HepG2 (cell line): ENCODE data around the gene JPT2. TPM values are rescaled to one million over a fixed set of nuclear protein-coding genes. Genes with fewer than 3 reads are reported as not detected.
A peak's percentile ranks its signal among the peaks of the same experiment; 100 is the strongest.

Experiments
- ATAC-seq: fragments of 200-7000 bp; cut with Tn5 transposase; 3 replicates; pipeline ENCODE4 v1.9.1; 2020; ENCODE audit warnings: mild to moderate bottlenecking, moderate library complexity
- BruUV-seq: library from RNA; stranded (reverse); fragments of 400-500 nt; replicated peaks from 2 replicates; lab custom pipeline; 2021; lab: Mats Ljungman, UMichigan
- CTCF ChIA-PET: fragments of 300-600 bp; formaldehyde crosslinking; extraction: SDS; loops from one replicate; lab custom pipeline; 2021; ENCODE audit warnings: low total read pairs, inconsistent platforms, low intra/inter-chr PET ratio; lab: Yijun Ruan, JAX
- POLR2A ChIA-PET: fragments of 350-600 bp; sonication (Branson Sonifier 250); formaldehyde crosslinking; loops from one replicate; lab custom pipeline; 2020; ENCODE audit warnings: antibody characterized with exemption, inconsistent platforms; lab: Yijun Ruan, JAX
- DNase-seq: peaks from one replicate; pipeline ENCODE4 v3.0.0-alpha.2; 2015; ENCODE audit warnings: low spot score
- FAIRE-seq: peaks from 3 replicates; lab custom pipeline; 2011; peaks lifted over from hg19 to GRCh38; lab: Jason Lieb, UNC
- H2AFZ ChIP-seq: one replicate; pipeline ENCODE4 v1.6.1; 2011; ENCODE audit warnings: low read length, inconsistent platforms
- H3K27ac ChIP-seq: fragments of 300-600 bp; 3 replicates; pipeline ENCODE4 v1.8.0; 2011; ENCODE audit warnings: mixed run types, mild to moderate bottlenecking, mixed read lengths, low read length, inconsistent platforms; ENCODE audit not compliant: insufficient read depth; ENCODE audit errors: extremely low read length
- H3K27me3 ChIP-seq, 2 experiments: fragments of 200-600 bp in 1 of 2; 2 replicates in 1 of 2; 3 replicates in 1 of 2; pipeline versions ENCODE4 v1.6.0 to v1.8.0; 2011; ENCODE audit warnings: low read length in 2 of 2, mild to moderate bottlenecking in 2 of 2, moderate library complexity in 2 of 2, inconsistent platforms in 1 of 2; ENCODE audit not compliant: insufficient read depth in 2 of 2, control insufficient read depth in 1 of 2
- H3K36me3 ChIP-seq, 2 experiments: fragments of 200-600 bp in 1 of 2; replicated peaks in 1 of 2; 2 replicates in 1 of 2; 3 replicates in 1 of 2; pipeline versions ENCODE4 v1.5.1 to v1.8.0; 2011; ENCODE audit warnings: low read length in 2 of 2, inconsistent platforms in 1 of 2; ENCODE audit not compliant: insufficient read depth in 2 of 2, control insufficient read depth in 1 of 2
- H3K4me1 ChIP-seq: 2 replicates; pipeline ENCODE4 v1.5.1; 2012; ENCODE audit warnings: low read length, inconsistent platforms; ENCODE audit not compliant: insufficient read depth
- H3K4me2 ChIP-seq: 2 replicates; pipeline ENCODE4 v1.6.0; 2011; ENCODE audit warnings: low read depth, low read length, inconsistent platforms
- H3K4me3 ChIP-seq, 3 experiments: fragments of 200-600 bp in 1 of 3; sonication (generic), shearing (Covaris generic) in 1 of 3; replicated peaks in 1 of 3; 2 replicates each; pipeline ENCODE4 v1.5.1; 2011 to 2016; ENCODE audit warnings: low read length in 3 of 3, inconsistent platforms in 2 of 3, low read depth in 2 of 3, mild to moderate bottlenecking in 2 of 3, control low read depth in 1 of 3, mixed read lengths in 1 of 3; ENCODE audit not compliant: insufficient read depth in 1 of 3
- H3K79me2 ChIP-seq: one replicate; pipeline ENCODE4 v1.6.1; 2011; ENCODE audit warnings: low read length, inconsistent platforms; ENCODE audit not compliant: insufficient read depth
- H3K9ac ChIP-seq: 2 replicates; pipeline ENCODE4 v1.6.0; 2011; ENCODE audit warnings: mild to moderate bottlenecking, low read depth, low read length, inconsistent platforms; ENCODE audit not compliant: insufficient read depth
- H3K9me3 ChIP-seq: 2 replicates; pipeline ENCODE4 v1.5.1; 2012; ENCODE audit warnings: mild to moderate bottlenecking, low read length
- H4K20me1 ChIP-seq: 2 replicates; pipeline ENCODE4 v1.6.0; 2011; ENCODE audit warnings: inconsistent platforms, mild to moderate bottlenecking, low read length, moderate library complexity; ENCODE audit not compliant: insufficient read depth
- ATAD3A ChIP-seq: sonication (generic); formaldehyde crosslinking; IDR thresholded peaks from 2 replicates; pipeline ENCODE4 v1.4.0; 2020; ENCODE audit warnings: missing genetic modification reagents
- DR1 ChIP-seq: sonication (generic); formaldehyde crosslinking; IDR thresholded peaks from 2 replicates; pipeline ENCODE4 v1.8.0; 2021; ENCODE audit warnings: mild to moderate bottlenecking, missing genetic modification reagents, inconsistent platforms
- ESRRA ChIP-seq: sonication (generic); formaldehyde crosslinking; IDR thresholded peaks from 2 replicates; pipeline ENCODE4 v1.5.1; 2020; ENCODE audit warnings: mild to moderate bottlenecking, low read depth, missing genetic modification reagents
- KAT7 ChIP-seq: IDR thresholded peaks from 2 replicates; pipeline ENCODE4 v1.6.1; 2018; ENCODE audit warnings: borderline replicate concordance, missing compliant biosample characterization
- LCORL ChIP-seq, 2 experiments: fragments of 450-650 bp in 1 of 2; sonication (generic) in 1 of 2; formaldehyde crosslinking in 1 of 2; IDR thresholded peaks; 2 replicates each; pipeline versions ENCODE4 v1.5.0 to v1.6.1; 2017 to 2020; ENCODE audit warnings: antibody characterized with exemption in 1 of 2, missing genetic modification reagents in 1 of 2
- MAFF ChIP-seq: IDR thresholded peaks from 2 replicates; pipeline ENCODE4 v1.6.1; 2011; ENCODE audit warnings: low read depth, low read length, improper control_type of control experiment
- MAFK ChIP-seq, 2 experiments: IDR thresholded peaks in 1 of 2; conservative IDR thresholded peaks in 1 of 2; 2 replicates each; pipeline ENCODE4 v1.6.1; 2011; ENCODE audit warnings: improper control_type of control experiment in 2 of 2, low read length in 2 of 2
- MEIS2 ChIP-seq: sonication (generic); formaldehyde crosslinking; IDR thresholded peaks from 2 replicates; pipeline ENCODE4 v1.9.0; 2021; ENCODE audit warnings: mild to moderate bottlenecking, missing genetic modification reagents
- MXD3 ChIP-seq: IDR thresholded peaks from 2 replicates; pipeline ENCODE4 v1.6.1; 2016; ENCODE audit warnings: mild to moderate bottlenecking, missing biosample characterization, missing genetic modification reagents
- MYNN ChIP-seq: sonication (generic); formaldehyde crosslinking; IDR thresholded peaks from 2 replicates; pipeline ENCODE4 v1.4.0; 2020; ENCODE audit warnings: mild to moderate bottlenecking, low read depth, missing genetic modification reagents
- NFE2L2 ChIP-seq: fragments of 150-350 bp; IDR thresholded peaks from 2 replicates; pipeline ENCODE4 v1.6.1; 2014; ENCODE audit warnings: low read length
- PITX1 ChIP-seq: sonication (generic); formaldehyde crosslinking; IDR thresholded peaks from 2 replicates; pipeline ENCODE4 v1.5.1; 2020; ENCODE audit warnings: mild to moderate bottlenecking, missing genetic modification reagents
- SETDB1 ChIP-seq: sonication (generic); formaldehyde crosslinking; IDR thresholded peaks from 2 replicates; pipeline ENCODE4 v1.5.1; 2020; ENCODE audit warnings: missing genetic modification reagents, mild to moderate bottlenecking, borderline replicate concordance
- WGBS: methylation state at CpG from one replicate; pipeline ENCODE4 v1.1.6; 2017; ENCODE audit warnings: low lambda C conversion rate; 5-methylcytosine and 5-hydroxymethylcytosine counted together
- in situ Hi-C: cut with HindIII; loops from 2 replicates; pipeline ENCODE4 v1.10.0; 2017; ENCODE audit warnings: low pct_unique_long_range_greater_than_20kb; ENCODE audit not compliant: extremely low pct_ligation_motif_present
- intact Hi-C: fragments of 100-400 bp; cut with micrococcal nuclease; formaldehyde crosslinking; loops from one replicate; pipeline ENCODE4 v1.10.0; 2022; ENCODE audit not compliant: unreplicated experiment
- polyA plus RNA-seq, 8 experiments: library from polyadenylated mRNA; depleted of rRNA in 3 of 8; stranded (reverse) in 7 of 8; unstranded in 1 of 8; fragments of >200 nt; fragmentation: Illumina TruSeq in 4 of 8; extraction: Trizol in 4 of 8; gene quantifications; 2 replicates each; pipeline versions ENCODE4 v1.2.1 to v1.2.3, GENCODE V29; 2011 to 2016; ENCODE audit warnings: low read depth in 4 of 8, missing spikeins in 1 of 8, mixed read lengths in 1 of 8; ENCODE audit not compliant: insufficient read depth in 1 of 8
- total RNA-seq, 5 experiments: library from RNA; depleted of rRNA; stranded (reverse); fragments of >200 nt; fragmentation: Illumina TruSeq; extraction: Trizol; gene quantifications; 2 replicates each; pipeline ENCODE4 v1.2.3, GENCODE V29; 2016; ENCODE audit warnings: low read depth in 1 of 5
- TF ChIP-seq, protein P1 (sequence below): sonication (generic); formaldehyde crosslinking; IDR thresholded peaks from 2 replicates; pipeline ENCODE4 v1.4.0; 2020; ENCODE audit warnings: missing genetic modification reagents
- TF ChIP-seq, protein P2 (sequence below): sonication (generic); formaldehyde crosslinking; IDR thresholded peaks from 2 replicates; pipeline ENCODE4 v1.8.0; 2022; ENCODE audit warnings: mild to moderate bottlenecking, missing genetic modification reagents, moderate library complexity
- TF ChIP-seq, protein P3 (sequence below): sonication (generic); formaldehyde crosslinking; conservative IDR thresholded peaks from 2 replicates; pipeline ENCODE4 v1.8.1; 2023; ENCODE audit warnings: missing genetic modification reagents

JPT2 gene
- total and polyA plus RNA-seq, 2 of the 13 experiments (the other 11 are each of a cell fraction or from before 2014, with no cell fraction given), result 53.5 to 89.4 TPM

DNA sequence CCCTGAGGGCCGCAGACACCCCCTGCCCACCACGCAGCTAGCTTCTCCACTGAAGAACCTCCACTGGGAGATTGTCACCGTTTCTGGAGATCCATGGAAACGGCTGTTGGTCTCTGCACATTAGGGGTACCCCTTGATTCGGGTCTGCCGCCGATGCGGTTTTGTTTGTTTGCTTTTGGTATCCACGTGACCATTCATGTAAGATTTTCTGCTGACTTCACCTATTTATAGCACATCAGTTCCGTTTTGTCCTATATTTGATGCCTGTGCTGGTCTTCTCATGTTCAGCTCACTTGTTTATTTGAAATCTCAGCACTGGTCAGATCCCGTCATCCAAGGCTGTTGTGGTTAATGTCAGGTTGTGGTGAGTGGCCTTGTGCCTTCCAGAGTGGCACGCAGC is 44.8 kb upstream of the JPT2 start:
- CTCF ChIA-PET, result no interaction called here
- no peak for ATAC-seq

DNA sequence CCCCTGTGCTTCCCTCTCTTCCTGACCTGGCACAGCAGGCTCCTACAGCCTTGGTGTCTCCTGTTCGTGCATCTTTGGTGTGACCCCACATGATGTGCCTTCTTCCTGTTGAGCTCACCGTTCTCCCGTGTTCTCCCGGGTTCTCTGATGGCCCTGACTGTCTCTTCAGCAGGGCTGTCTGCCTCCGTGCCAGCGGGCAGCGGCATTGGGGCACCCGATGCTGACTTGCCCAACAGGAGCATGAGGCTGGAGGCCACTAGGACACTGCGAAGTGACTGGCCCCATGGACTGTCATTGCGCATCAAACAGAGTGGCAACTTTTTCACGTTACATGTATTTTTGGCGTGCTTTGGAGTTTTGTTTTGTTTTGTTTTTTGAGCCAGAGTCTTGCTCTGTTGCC is 43.5 kb upstream of the JPT2 start:
- intact Hi-C loops (no loop called here), in situ Hi-C loops (no loop called here)
- ChIA-PET CTCF (no interaction called here), POLR2A (no interaction called here)
- no peak overlapping the region for H3K9ac ChIP-seq
- FAIRE-seq (no peak), DNase-seq (no peak), ATAC-seq (no peak)
- H2AFZ ChIP-seq, result no peak overlapping the region
- peaks cover 34 to 80% of the 10 kb centered on the region in 2 experiments for H3K36me3 ChIP-seq
- no peaks in the 10 kb centered on the region for H3K4me1 ChIP-seq
- H3K9me3 ChIP-seq, result no peaks in the 10 kb centered on the region
- peaks cover 8% of the 10 kb centered on the region for H3K79me2 ChIP-seq
- H4K20me1 ChIP-seq, result peaks cover 6% of the 10 kb centered on the region
- 91% methylated on average over 6 of the region's 12 CpGs for WGBS
- no peaks in the 10 kb centered on the region for H3K27me3 ChIP-seq
- no peak overlapping the region for H3K4me3 ChIP-seq
- no TSS peak for BruUV-seq
- H3K27ac ChIP-seq, result no peak overlapping the region
- no peak overlapping the region for H3K4me2 ChIP-seq
- TF ChIP-seq KAT7 (CRISPR knock-in tag) (no peak), ESRRA (no peak), ATAD3A (no peak), PITX1 (CRISPR knock-in tag) (no peak), LCORL (IDR thresholded peaks at IDR 0.05) (no peak), LCORL (CRISPR knock-in tag; IDR thresholded peaks at IDR 0.05) (no peak), MYNN (CRISPR knock-in tag) (no peak), SETDB1 (CRISPR knock-in tag) (no peak), DR1 (CRISPR knock-in tag) (no peak), NFE2L2 (no peak)
- TF ChIP-seq, protein P1, sequence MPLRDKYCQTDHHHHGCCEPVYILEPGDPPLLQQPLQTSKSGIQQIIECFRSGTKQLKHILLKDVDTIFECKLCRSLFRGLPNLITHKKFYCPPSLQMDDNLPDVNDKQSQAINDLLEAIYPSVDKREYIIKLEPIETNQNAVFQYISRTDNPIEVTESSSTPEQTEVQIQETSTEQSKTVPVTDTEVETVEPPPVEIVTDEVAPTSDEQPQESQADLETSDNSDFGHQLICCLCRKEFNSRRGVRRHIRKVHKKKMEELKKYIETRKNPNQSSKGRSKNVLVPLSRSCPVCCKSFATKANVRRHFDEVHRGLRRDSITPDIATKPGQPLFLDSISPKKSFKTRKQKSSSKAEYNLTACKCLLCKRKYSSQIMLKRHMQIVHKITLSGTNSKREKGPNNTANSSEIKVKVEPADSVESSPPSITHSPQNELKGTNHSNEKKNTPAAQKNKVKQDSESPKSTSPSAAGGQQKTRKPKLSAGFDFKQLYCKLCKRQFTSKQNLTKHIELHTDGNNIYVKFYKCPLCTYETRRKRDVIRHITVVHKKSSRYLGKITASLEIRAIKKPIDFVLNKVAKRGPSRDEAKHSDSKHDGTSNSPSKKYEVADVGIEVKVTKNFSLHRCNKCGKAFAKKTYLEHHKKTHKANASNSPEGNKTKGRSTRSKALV, result no peak
- TF ChIP-seq, protein P2, sequence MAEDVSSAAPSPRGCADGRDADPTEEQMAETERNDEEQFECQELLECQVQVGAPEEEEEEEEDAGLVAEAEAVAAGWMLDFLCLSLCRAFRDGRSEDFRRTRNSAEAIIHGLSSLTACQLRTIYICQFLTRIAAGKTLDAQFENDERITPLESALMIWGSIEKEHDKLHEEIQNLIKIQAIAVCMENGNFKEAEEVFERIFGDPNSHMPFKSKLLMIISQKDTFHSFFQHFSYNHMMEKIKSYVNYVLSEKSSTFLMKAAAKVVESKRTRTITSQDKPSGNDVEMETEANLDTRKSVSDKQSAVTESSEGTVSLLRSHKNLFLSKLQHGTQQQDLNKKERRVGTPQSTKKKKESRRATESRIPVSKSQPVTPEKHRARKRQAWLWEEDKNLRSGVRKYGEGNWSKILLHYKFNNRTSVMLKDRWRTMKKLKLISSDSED, result no peak
- TF ChIP-seq, protein P3, sequence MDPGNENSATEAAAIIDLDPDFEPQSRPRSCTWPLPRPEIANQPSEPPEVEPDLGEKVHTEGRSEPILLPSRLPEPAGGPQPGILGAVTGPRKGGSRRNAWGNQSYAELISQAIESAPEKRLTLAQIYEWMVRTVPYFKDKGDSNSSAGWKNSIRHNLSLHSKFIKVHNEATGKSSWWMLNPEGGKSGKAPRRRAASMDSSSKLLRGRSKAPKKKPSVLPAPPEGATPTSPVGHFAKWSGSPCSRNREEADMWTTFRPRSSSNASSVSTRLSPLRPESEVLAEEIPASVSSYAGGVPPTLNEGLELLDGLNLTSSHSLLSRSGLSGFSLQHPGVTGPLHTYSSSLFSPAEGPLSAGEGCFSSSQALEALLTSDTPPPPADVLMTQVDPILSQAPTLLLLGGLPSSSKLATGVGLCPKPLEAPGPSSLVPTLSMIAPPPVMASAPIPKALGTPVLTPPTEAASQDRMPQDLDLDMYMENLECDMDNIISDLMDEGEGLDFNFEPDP (CRISPR knock-in tag), result no peak

More for the DNA sequence above, 44.8 kb upstream of the JPT2 start:
- FAIRE-seq, result no peak
- Histone ChIP-seq H3K9ac (no peak overlapping the region), H3K4me2 (no peak overlapping the region), H2AFZ (no peak overlapping the region), H3K79me2 (peaks cover 14% of the 10 kb centered on the region), H3K27ac (no peak overlapping the region), H3K4me1 (no peaks in the 10 kb centered on the region), H3K36me3 (peaks cover 32 to 80% of the 10 kb centered on the region in 2 experiments), H3K27me3 (no peaks in the 10 kb centered on the region), H3K4me3 (no peak overlapping the region), H4K20me1 (peaks cover 6% of the 10 kb centered on the region), H3K9me3 (no peaks in the 10 kb centered on the region)
- no peak for DNase-seq
- BruUV-seq, result no TSS peak
- WGBS, result 96% methylated on average over 10 of the region's 12 CpGs
- POLR2A ChIA-PET, result no interaction called here
- in situ Hi-C loops, result no loop called here
- peak; percentile 38; the same call in 1 of the 2 replicates for TF ChIP-seq MAFF
- TF ChIP-seq MAFK (conservative IDR thresholded peaks at IDR 0.05 in 1 of 2, IDR thresholded peaks at IDR 0.05 in 1 of 2; ENCODE audit: low read length in 2 of 2), result peak; percentile 54 to 65
- no peak for TF ChIP-seq MEIS2
- TF ChIP-seq MXD3, result no peak
- intact Hi-C loops, result no loop called here
